ENCODE data around the gene KLK8. TPM values are rescaled to one million over a fixed set of nuclear protein-coding genes. Genes with fewer than 3 reads are reported as not detected.

Gene KLK8
- total and polyA plus RNA-seq, 4 donors: not detected

DNA sequence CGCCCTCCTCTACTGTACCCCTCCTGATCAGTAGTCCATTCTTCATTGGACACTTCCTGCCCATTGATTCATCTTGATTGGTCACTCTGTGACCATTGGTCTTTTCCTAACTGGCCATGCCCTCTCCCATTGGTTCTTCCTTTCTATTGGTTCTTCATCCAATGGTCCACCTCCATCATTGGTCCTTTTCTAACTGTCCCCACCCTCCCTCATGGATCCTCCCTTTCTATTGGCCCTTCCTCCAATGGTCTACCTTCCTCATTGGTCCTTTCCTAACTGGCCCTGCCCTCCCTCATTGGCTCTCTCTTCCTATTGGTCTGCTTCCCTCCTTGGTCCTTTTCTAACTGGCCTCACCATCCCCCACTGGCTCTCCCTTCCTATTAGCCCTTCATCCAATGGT is 39.2 kb downstream of the KLK8 start:
- H3K4me1 ChIP-seq (ENCODE audit: control insufficient read depth in 4 of 4, insufficient read depth in 4 of 4, low read length in 3 of 4): no peaks in the 10 kb centered on the region
- peaks cover 0 to 2% (median 0%) of the 10 kb centered on the region in 4 donors for H3K27me3 ChIP-seq (ENCODE audit: control insufficient read depth in 4 of 4, insufficient read depth in 4 of 4, low read length in 3 of 4)
- WGBS: 90% methylated on average over 1 of the region's 1 CpG
- H3K9ac ChIP-seq (ENCODE audit: low read depth in 1 of 2, low read length in 2 of 2): no peak overlapping the region
- no peak for DNase-seq (ENCODE audit: low spot score)
- peaks cover 0 to 8% (median 1%) of the 10 kb centered on the region in 4 donors for H3K9me3 ChIP-seq (ENCODE audit: control insufficient read depth in 4 of 4, low read length in 3 of 4)
- H3K36me3 ChIP-seq (ENCODE audit: control insufficient read depth in 4 of 4, insufficient read depth in 3 of 4, low read depth in 1 of 4, low read length in 3 of 4): no peaks in the 10 kb centered on the region
- TF ChIP-seq RXRA (IDR thresholded peaks at IDR 0.05): no peak
- no peak for TF ChIP-seq FOXA1 (IDR thresholded peaks at IDR 0.05)
- no peak for TF ChIP-seq FOXA2 (IDR thresholded peaks at IDR 0.05)
- TF ChIP-seq EGR1 (IDR thresholded peaks at IDR 0.05; ENCODE audit: low read depth in 2 of 2): no peak
- no peak for TF ChIP-seq RAD21 (IDR thresholded peaks at IDR 0.05)
- TF ChIP-seq, protein P1, sequence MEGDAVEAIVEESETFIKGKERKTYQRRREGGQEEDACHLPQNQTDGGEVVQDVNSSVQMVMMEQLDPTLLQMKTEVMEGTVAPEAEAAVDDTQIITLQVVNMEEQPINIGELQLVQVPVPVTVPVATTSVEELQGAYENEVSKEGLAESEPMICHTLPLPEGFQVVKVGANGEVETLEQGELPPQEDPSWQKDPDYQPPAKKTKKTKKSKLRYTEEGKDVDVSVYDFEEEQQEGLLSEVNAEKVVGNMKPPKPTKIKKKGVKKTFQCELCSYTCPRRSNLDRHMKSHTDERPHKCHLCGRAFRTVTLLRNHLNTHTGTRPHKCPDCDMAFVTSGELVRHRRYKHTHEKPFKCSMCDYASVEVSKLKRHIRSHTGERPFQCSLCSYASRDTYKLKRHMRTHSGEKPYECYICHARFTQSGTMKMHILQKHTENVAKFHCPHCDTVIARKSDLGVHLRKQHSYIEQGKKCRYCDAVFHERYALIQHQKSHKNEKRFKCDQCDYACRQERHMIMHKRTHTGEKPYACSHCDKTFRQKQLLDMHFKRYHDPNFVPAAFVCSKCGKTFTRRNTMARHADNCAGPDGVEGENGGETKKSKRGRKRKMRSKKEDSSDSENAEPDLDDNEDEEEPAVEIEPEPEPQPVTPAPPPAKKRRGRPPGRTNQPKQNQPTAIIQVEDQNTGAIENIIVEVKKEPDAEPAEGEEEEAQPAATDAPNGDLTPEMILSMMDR (IDR thresholded peaks at IDR 0.05; ENCODE audit: low read depth, low read length, missing input control): no peak
- TF ChIP-seq, protein P2, sequence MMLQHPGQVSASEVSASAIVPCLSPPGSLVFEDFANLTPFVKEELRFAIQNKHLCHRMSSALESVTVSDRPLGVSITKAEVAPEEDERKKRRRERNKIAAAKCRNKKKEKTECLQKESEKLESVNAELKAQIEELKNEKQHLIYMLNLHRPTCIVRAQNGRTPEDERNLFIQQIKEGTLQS (IDR thresholded peaks at IDR 0.05): no peak
- TF ChIP-seq, protein P3, sequence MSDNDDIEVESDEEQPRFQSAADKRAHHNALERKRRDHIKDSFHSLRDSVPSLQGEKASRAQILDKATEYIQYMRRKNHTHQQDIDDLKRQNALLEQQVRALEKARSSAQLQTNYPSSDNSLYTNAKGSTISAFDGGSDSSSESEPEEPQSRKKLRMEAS (IDR thresholded peaks at IDR 0.05): no peak
- no peak for TF ChIP-seq GABPA (IDR thresholded peaks at IDR 0.05 in 1 of 2, conservative IDR thresholded peaks at IDR 0.05 in 1 of 2)
- no peak for TF ChIP-seq YY1 (IDR thresholded peaks at IDR 0.05)
- H3K27ac ChIP-seq (ENCODE audit: low read depth in 1 of 2, low read length in 2 of 2): no peak overlapping the region
- H3K4me3 ChIP-seq (ENCODE audit: low read depth in 1 of 3, low read length in 3 of 3): no peak overlapping the region

DNA sequence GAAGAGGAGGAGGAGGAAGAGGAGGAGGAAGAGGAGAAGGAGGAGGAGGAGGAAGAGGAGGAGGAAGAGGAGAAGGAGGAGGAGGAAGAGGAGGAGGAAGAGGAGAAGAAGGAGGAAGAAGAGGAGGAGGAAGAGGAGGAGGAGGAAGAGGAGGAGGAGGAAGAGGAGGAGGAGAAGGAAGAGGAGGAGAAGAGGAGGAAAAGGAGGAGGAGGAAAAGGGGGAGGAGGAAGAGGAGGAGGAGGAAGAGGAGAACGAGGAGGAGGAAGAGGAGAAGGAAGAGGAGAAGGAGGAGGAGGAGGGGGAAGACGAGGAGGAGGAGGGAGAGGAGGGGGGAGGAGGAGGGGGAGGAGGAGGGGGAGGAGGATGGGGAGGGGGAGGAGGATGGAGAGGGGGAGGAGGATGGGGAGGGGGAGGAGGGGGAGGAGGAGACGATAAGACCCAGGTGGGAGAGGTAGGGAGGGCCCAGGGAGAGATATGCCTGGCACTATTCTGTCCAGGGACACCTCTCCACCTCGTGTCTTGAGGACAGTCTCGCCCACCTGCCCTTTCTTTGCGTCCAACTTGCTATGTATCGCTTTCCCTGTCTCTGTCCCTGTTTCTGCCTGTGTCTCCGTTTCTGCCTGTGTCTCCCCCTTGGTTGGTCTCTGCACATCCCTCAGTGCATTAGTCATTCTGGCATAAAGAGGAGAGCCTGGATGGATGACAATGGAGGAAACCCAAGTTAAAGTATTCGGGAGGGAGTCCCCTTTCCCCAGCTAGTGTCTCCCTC is 41.5 kb downstream of the KLK8 start:
- Histone ChIP-seq H3K27me3 (ENCODE audit: control insufficient read depth in 4 of 4, insufficient read depth in 4 of 4, low read length in 3 of 4) (peaks cover 0 to 3% (median under 1%) of the 10 kb centered on the region in 4 donors), H3K36me3 (ENCODE audit: control insufficient read depth in 4 of 4, insufficient read depth in 3 of 4, low read depth in 1 of 4, low read length in 3 of 4) (no peaks in the 10 kb centered on the region), H3K27ac (ENCODE audit: low read depth in 1 of 2, low read length in 2 of 2) (no peak overlapping the region), H3K4me1 (ENCODE audit: control insufficient read depth in 4 of 4, insufficient read depth in 4 of 4, low read length in 3 of 4) (no peaks in the 10 kb centered on the region), H3K9ac (ENCODE audit: low read depth in 1 of 2, low read length in 2 of 2) (no peak overlapping the region), H3K4me3 (ENCODE audit: low read depth in 1 of 3, low read length in 3 of 3) (no peak overlapping the region), H3K9me3 (ENCODE audit: control insufficient read depth in 4 of 4, low read length in 3 of 4) (peaks cover 0 to 8% (median 1%) of the 10 kb centered on the region in 4 donors)
- TF ChIP-seq HNF4A (conservative IDR thresholded peaks at IDR 0.05) (no peak), HNF4G (IDR thresholded peaks at IDR 0.05) (no peak), FOXA1 (IDR thresholded peaks at IDR 0.05) (no peak), SP1 (IDR thresholded peaks at IDR 0.05) (no peak), YY1 (IDR thresholded peaks at IDR 0.05) (no peak), FOXA2 (IDR thresholded peaks at IDR 0.05) (no peak)
- TF ChIP-seq, protein P1 (IDR thresholded peaks at IDR 0.05; ENCODE audit: low read depth, low read length, missing input control): no peak
- TF ChIP-seq, protein P2 (IDR thresholded peaks at IDR 0.05): no peak
- TF ChIP-seq, protein P4, sequence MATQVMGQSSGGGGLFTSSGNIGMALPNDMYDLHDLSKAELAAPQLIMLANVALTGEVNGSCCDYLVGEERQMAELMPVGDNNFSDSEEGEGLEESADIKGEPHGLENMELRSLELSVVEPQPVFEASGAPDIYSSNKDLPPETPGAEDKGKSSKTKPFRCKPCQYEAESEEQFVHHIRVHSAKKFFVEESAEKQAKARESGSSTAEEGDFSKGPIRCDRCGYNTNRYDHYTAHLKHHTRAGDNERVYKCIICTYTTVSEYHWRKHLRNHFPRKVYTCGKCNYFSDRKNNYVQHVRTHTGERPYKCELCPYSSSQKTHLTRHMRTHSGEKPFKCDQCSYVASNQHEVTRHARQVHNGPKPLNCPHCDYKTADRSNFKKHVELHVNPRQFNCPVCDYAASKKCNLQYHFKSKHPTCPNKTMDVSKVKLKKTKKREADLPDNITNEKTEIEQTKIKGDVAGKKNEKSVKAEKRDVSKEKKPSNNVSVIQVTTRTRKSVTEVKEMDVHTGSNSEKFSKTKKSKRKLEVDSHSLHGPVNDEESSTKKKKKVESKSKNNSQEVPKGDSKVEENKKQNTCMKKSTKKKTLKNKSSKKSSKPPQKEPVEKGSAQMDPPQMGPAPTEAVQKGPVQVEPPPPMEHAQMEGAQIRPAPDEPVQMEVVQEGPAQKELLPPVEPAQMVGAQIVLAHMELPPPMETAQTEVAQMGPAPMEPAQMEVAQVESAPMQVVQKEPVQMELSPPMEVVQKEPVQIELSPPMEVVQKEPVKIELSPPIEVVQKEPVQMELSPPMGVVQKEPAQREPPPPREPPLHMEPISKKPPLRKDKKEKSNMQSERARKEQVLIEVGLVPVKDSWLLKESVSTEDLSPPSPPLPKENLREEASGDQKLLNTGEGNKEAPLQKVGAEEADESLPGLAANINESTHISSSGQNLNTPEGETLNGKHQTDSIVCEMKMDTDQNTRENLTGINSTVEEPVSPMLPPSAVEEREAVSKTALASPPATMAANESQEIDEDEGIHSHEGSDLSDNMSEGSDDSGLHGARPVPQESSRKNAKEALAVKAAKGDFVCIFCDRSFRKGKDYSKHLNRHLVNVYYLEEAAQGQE (IDR thresholded peaks at IDR 0.05): no peak
- TF ChIP-seq, protein P3 (IDR thresholded peaks at IDR 0.05): no peak
- no peak for DNase-seq (ENCODE audit: low spot score)
- WGBS: 61% methylated on average over 7 of the region's 9 CpGs

Measured in liver (tissue), 9 donors.